Gastroesophageal sphincter (tissue), 3 donors: ENCODE measurements around the gene PRKG2.

Experiments
- EP300 ChIP-seq: sonication (generic); formaldehyde crosslinking; IDR thresholded peaks from one replicate; pipeline ENCODE4 v1.6.1; 2017; ENCODE audit warnings: antibody characterized with exemption, mild to moderate bottlenecking
- POLR2A ChIP-seq, 2 donors: fragments of 450-650 bp; IDR thresholded peaks; one replicate each; pipeline ENCODE4 v1.6.1; 2017; ENCODE audit warnings: antibody characterized with exemption in 2 of 2, mild to moderate bottlenecking in 2 of 2, moderate library complexity in 1 of 2
- POLR2AphosphoS5 ChIP-seq: sonication (generic); formaldehyde crosslinking; IDR thresholded peaks from one replicate; pipeline ENCODE4 v1.6.1; 2017; ENCODE audit warnings: antibody characterized with exemption
- TF ChIP-seq, protein P1 (sequence below), 4 experiments: fragments of 200-600 bp in 2 of 4; fragments of 450-650 bp in 2 of 4; sonication (generic) in 1 of 4; IDR thresholded peaks; one replicate each; pipeline ENCODE4 v1.5.1; 2017 to 2019; ENCODE audit warnings: antibody characterized with exemption in 4 of 4, mild to moderate bottlenecking in 2 of 4, moderate library complexity in 2 of 4

DNA sequence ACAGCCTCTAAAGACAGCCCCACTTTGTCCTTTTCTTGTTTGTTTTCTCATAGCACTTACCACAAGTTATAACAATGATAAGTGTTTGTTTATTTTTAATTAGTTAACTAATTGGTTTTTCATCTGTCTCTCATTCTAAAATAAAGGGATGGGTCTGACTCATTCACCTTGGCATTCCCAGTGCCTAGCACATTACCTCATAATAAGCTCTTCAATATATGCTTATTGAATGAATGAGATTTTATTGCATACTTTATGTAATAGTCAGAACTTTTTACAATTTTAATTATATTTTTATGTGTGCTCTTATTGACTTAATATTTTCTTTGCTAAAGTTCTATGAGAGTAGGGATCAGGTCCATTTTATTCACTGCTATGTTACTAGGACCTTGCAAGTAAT, 22.8 kb upstream of the PRKG2 start:
- no peak for TF ChIP-seq EP300
- TF ChIP-seq POLR2AphosphoS5: no peak
- TF ChIP-seq POLR2A (IDR thresholded peaks at IDR 0.05): no peak
- TF ChIP-seq, protein P1, sequence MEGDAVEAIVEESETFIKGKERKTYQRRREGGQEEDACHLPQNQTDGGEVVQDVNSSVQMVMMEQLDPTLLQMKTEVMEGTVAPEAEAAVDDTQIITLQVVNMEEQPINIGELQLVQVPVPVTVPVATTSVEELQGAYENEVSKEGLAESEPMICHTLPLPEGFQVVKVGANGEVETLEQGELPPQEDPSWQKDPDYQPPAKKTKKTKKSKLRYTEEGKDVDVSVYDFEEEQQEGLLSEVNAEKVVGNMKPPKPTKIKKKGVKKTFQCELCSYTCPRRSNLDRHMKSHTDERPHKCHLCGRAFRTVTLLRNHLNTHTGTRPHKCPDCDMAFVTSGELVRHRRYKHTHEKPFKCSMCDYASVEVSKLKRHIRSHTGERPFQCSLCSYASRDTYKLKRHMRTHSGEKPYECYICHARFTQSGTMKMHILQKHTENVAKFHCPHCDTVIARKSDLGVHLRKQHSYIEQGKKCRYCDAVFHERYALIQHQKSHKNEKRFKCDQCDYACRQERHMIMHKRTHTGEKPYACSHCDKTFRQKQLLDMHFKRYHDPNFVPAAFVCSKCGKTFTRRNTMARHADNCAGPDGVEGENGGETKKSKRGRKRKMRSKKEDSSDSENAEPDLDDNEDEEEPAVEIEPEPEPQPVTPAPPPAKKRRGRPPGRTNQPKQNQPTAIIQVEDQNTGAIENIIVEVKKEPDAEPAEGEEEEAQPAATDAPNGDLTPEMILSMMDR (IDR thresholded peaks at IDR 0.05): no peak
